Superior temporal gyrus (tissue), 1 donor: ENCODE results near the gene HEPACAM.

Experiments
- DNase-seq: peaks from one replicate; pipeline ENCODE4 v3.0.0-alpha.2; 2016; ENCODE audit errors: extremely low spot score

The HEPACAM gene

DNA sequence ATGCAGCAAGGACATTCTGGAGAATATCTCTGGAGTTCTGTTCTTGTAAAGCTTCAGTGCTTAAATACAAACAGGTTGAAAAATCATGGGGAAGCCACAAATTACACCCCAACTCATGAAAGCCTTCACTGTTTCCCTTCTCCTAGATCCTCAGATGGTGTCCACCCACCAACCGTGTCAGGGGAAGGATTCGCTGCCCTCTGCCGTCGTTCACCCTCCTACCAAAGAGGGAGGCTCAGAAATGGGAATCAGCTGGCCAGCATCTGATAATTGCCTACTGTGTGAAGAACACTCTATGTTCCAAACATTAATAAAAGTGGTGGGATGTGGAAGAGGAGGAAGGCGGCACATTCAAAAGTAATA lies 7.4 kb upstream of the HEPACAM start:
- peak; percentile 93 for DNase-seq

GRCh38 chr11:124942466-124943253 lies 6.8 kb upstream of the HEPACAM start:
- DNase-seq = peak; percentile 90

DNA sequence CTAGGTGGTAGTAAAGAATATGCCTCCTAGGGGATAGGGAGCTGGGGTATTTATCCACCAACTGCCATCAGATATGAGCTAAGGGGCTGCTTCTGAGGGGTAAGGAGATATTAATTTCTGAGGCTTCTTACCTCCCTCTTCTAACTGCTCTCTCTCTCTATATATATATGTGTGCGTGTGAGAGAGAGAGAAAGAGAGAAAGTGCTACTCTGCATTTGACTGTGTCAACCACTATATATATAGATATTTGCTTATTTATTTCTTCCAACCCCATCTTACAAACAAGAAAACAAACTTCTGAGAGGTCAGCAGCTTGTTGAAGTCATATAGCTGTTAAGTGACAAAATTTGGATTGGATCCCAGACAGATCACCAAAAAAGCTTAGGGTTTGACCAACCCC lies 5.9 kb upstream of the HEPACAM start:
- no peak for DNase-seq

- peak; percentile 27 for DNase-seq
Observed at GRCh38 chr11:124938970-124939369, 3.1 kb upstream of the HEPACAM start.

- peak; percentile 18 for DNase-seq
Observed at GRCh38 chr11:124938206-124938765, 2.4 kb upstream of the HEPACAM start.

- peak; percentile 32 for DNase-seq
Observed at GRCh38 chr11:124937336-124937935, 1.6 kb upstream of the HEPACAM start.

DNA sequence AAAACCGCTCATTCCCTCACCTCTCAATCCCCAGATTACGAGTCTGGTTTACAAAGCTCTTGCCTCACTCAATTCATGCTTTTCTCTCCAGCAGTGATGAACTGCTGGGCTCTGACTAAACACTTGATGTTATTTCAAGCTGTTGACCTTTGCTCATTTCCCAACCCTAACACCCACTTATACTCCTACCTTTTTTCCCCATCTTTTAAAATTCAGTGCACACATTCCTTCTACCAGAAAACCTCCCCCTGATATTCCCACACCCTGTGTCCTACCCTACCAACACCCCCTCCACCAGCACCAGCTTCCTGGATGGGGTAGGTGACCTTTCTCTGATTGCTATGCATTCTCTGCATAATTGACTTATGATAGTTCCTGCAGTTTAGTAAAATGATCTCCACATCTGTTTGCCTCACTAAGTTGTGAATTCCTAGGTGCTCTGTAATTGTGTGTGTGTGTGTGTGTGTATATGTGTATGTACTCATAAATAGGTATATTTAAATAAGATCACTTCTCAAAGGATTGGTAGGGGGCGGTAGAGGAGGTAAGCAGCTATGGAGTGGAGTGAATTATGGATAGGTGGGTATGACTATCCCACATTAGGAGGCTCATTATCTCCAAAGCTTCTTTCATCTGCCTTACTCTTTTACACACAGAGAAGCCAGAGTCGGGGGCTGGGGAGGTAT lies 842 bp downstream of the HEPACAM start:
- DNase-seq = peak; percentile 63

GRCh38 chr11:124930799-124931198 lies 5.0 kb downstream of the HEPACAM start:
- DNase-seq = no peak

GRCh38 chr11:124928942-124929665 lies 6.7 kb downstream of the HEPACAM start:
- peak; percentile 47 for DNase-seq

GRCh38 chr11:124923296-124923695 lies 12.6 kb downstream of the HEPACAM start:
- DNase-seq = no peak

DNA sequence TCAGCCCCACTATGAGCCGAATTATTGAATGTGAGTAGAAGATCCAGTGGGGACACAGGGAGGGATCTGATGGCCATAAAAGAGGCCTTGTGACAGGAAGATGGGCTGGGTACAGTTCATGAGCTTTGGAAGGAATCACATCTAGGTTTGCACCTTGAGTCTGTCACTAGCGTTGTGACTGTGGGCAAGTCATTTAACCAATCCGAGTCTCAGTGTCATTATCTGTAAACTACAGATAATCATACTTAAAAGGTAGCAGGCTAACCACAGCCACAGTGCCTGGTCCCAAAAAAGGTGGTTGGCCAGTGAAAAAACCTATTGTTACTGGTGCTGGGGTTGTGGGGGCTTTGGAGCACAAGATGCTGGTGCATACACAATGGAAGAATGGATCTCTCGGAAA lies 13.0 kb downstream of the HEPACAM start:
- no peak for DNase-seq

GRCh38 chr11:124920870-124921609 lies 14.8 kb downstream of the HEPACAM start:
- peak; percentile 15 for DNase-seq

GRCh38 chr11:124920356-124920755 lies 15.5 kb downstream of the HEPACAM start:
- DNase-seq = no peak

GRCh38 chr11:124919898-124920297 lies 15.9 kb downstream of the HEPACAM start:
- DNase-seq = no peak

- no peak for DNase-seq
Observed at GRCh38 chr11:124918950-124919349, 16.9 kb downstream of the HEPACAM start, which contains the start of gene HEPN1. TSS of gene HEPN1 (plus strand) at chr11:124919250.

- peak; percentile 94 for DNase-seq
Observed at GRCh38 chr11:124917115-124917637, 18.7 kb downstream of the HEPACAM start.

- DNase-seq = peak; percentile 8
Observed at GRCh38 chr11:124916370-124916710, 19.5 kb downstream of the HEPACAM start.

- peak; percentile 9 for DNase-seq
Observed at GRCh38 chr11:124915541-124916369, 20.1 kb downstream of the HEPACAM start.

GRCh38 chr11:124902616-124903015 lies 33.2 kb downstream of the HEPACAM start:
- no peak for DNase-seq

DNA sequence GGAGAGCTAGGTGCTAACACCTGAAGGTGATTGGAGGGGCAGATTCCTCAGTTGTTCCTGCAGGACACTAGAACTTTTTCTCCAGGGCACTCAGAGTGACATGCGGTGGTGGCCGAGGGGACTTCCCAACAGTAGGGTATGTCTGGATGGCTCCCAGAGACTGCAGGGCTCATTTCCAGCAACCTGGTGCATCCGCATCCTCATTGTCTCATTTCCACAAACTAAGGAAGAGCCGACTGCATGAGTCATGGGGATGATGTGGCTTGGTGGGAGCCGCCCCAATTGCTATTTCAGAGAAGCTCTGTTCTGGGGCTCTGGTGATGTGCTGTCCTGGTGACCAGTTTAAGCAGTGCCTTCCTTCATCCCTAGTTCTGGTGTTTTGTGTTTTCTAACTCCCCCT lies 35.4 kb downstream of the HEPACAM start:
- peak; percentile 23 for DNase-seq
